Right lobe of liver (tissue), 6 donors: ENCODE measurements around the gene ITPRID2. TPM values are rescaled to one million over a fixed set of nuclear protein-coding genes. Genes with fewer than 3 reads are reported as not detected.

Experiments used
- ATAC-seq, 4 donors: fragments of 200-7000 bp; cut with Tn5 transposase; one replicate each; pipeline ENCODE4 v1.9.1; 2020; ENCODE audit warnings: mild to moderate bottlenecking in 4 of 4, moderate library complexity in 4 of 4
- DNase-seq, 3 donors: peaks; one replicate each; pipeline ENCODE4 v3.0.0-alpha.2; 2020
- H3K27ac ChIP-seq, 3 donors: fragments of 200-600 bp; one replicate each; pipeline ENCODE4 v1.8.0; 2022
- H3K27me3 ChIP-seq, 2 donors: fragments of 200-600 bp; one replicate each; pipeline ENCODE4 v1.8.0; 2022
- H3K36me3 ChIP-seq, 4 donors: fragments of 200-600 bp; sonication (generic) in 1 of 4; one replicate each; pipeline versions ENCODE4 v1.5.1 to v1.8.0; 2017 to 2022; ENCODE audit warnings: control low read depth in 1 of 4
- H3K4me1 ChIP-seq, 4 donors: fragments of 200-600 bp; sonication (generic) in 1 of 4; one replicate each; pipeline versions ENCODE4 v1.5.1 to v1.8.0; 2017 to 2022; ENCODE audit warnings: control low read depth in 1 of 4
- H3K4me3 ChIP-seq, 3 donors: fragments of 200-600 bp; one replicate each; pipeline ENCODE4 v1.8.0; 2022
- H3K9me3 ChIP-seq, 4 donors: fragments of 200-600 bp; sonication (generic) in 1 of 4; one replicate each; pipeline versions ENCODE4 v1.5.1 to v1.8.0; 2017 to 2022; ENCODE audit warnings: control low read depth in 1 of 4
- CTCF ChIP-seq, 4 donors: fragments of 200-600 bp in 3 of 4; fragments of 450-650 bp in 1 of 4; IDR thresholded peaks; one replicate each; pipeline versions ENCODE4 v1.5.1 to v1.8.0; 2016 to 2022; ENCODE audit warnings: antibody characterized with exemption in 4 of 4, mild to moderate bottlenecking in 2 of 4
- POLR2A ChIP-seq: fragments of 450-650 bp; IDR thresholded peaks from one replicate; pipeline ENCODE4 v1.6.1; 2017; ENCODE audit warnings: antibody characterized with exemption, mild to moderate bottlenecking
- whole genome bisulfite sequencing: methylation state at CpG from one replicate; pipeline ENCODE4 v1.1.6; 2018; ENCODE audit warnings: low coverage, low lambda C conversion rate; ENCODE audit not compliant: insufficient coverage; ENCODE audit errors: missing lambda C conversion rate; 5-methylcytosine and 5-hydroxymethylcytosine counted together
- intact Hi-C, 2 donors: fragments of 100-400 bp; cut with DNase I; formaldehyde crosslinking; loops; one replicate each; pipeline versions ENCODE4 v1.11.2 to v1.14.1; 2022
- total RNA-seq, 6 experiments: library from RNA; depleted of rRNA in 2 of 6; stranded (reverse); fragments of >200 nt in 2 of 6; fragmentation: NEBNext Ultra II Directional in 3 of 6; extraction: Animal tissue kit (Norgen Biotek cat#: 25700) in 3 of 6; gene quantifications; one replicate each; pipeline versions ENCODE4 v1.1.0 to v1.2.4, GENCODE V29; 2016 to 2023
- donor health status: DM: no; HTN: yes; CAD: no.
- donor health status: DM: no; HTN: no; CAD: no.
- donor health status: DM: no; HTN: no; CAD: no.
- donor health status: DM: no; HTN: yes; CAD: no.
- donor health status: DM: no; HTN: yes; CAD: no.

The ITPRID2 gene
- total RNA-seq, 6 experiments from 2014 or later = 49.4 to 129 (median 74.5) TPM

GRCh38 chr2:181882246-181883020 is 9.1 kb upstream of the ITPRID2 start:
- Histone ChIP-seq H3K27me3 (no peaks in the 10 kb centered on the region), H3K36me3 (no peaks in the 10 kb centered on the region), H3K4me3 (no peak overlapping the region), H3K9me3 (no peaks in the 10 kb centered on the region), H3K27ac (no peak overlapping the region), H3K4me1 (no peaks in the 10 kb centered on the region)
- intact Hi-C loops = no loop called here
- TF ChIP-seq POLR2A = no peak
- no peak for TF ChIP-seq CTCF (IDR thresholded peaks at IDR 0.05)
- no peak for ATAC-seq
- WGBS = 67% methylated on average over 4 of the region's 4 CpGs
- no peak for DNase-seq

- WGBS = 19% methylated on average over 1 of the region's 1 CpG
- no peaks in the 10 kb centered on the region for H3K4me1 ChIP-seq
- no peak for TF ChIP-seq CTCF (IDR thresholded peaks at IDR 0.05)
- TF ChIP-seq POLR2A = no peak
- no peak overlapping the region for H3K27ac ChIP-seq
- DNase-seq (no peak), ATAC-seq (no peak)
- no peaks in the 10 kb centered on the region for H3K27me3 ChIP-seq
- H3K9me3 ChIP-seq = no peaks in the 10 kb centered on the region
- no peak overlapping the region for H3K4me3 ChIP-seq
- intact Hi-C loops = no loop called here
- H3K36me3 ChIP-seq = no peaks in the 10 kb centered on the region
These were observed 6.9 kb upstream of the ITPRID2 start for GRCh38 chr2:181884601-181885000.

- Histone ChIP-seq H3K36me3 (no peaks in the 10 kb centered on the region), H3K27ac (no peak overlapping the region), H3K4me3 (no peak overlapping the region), H3K4me1 (no peaks in the 10 kb centered on the region), H3K9me3 (no peaks in the 10 kb centered on the region), H3K27me3 (no peaks in the 10 kb centered on the region)
- DNase-seq (no peak), ATAC-seq (no peak)
- intact Hi-C loops = no loop called here
- WGBS = 38% methylated on average over 2 of the region's 2 CpGs
- TF ChIP-seq CTCF (IDR thresholded peaks at IDR 0.05) = no peak
- no peak for TF ChIP-seq POLR2A
These were observed 6.4 kb upstream of the ITPRID2 start for GRCh38 chr2:181885096-181885495.

- no peak overlapping the region for H3K27ac ChIP-seq
- ATAC-seq (no peak), DNase-seq (no peak)
- TF ChIP-seq CTCF (IDR thresholded peaks at IDR 0.05) (no peak), POLR2A (no peak)
- no peaks in the 10 kb centered on the region for H3K36me3 ChIP-seq
- H3K27me3 ChIP-seq = no peaks in the 10 kb centered on the region
- 88% methylated on average over 4 of the region's 4 CpGs for WGBS
- no peaks in the 10 kb centered on the region for H3K9me3 ChIP-seq
- intact Hi-C loops = no loop called here
- H3K4me1 ChIP-seq = no peaks in the 10 kb centered on the region
- H3K4me3 ChIP-seq = no peak overlapping the region
These were observed 5.3 kb upstream of the ITPRID2 start for GRCh38 chr2:181886192-181886591.
